Rectal smooth muscle tissue (tissue), 1 donor: ENCODE measurements around the gene BTBD8.

Source experiments
- H3K27ac ChIP-seq: one replicate; pipeline ENCODE4 v1.7.0; 2013; ENCODE audit warnings: low read depth, low read length, inconsistent platforms
- H3K27me3 ChIP-seq: one replicate; pipeline ENCODE4 v1.7.0; 2013; ENCODE audit warnings: low read length; ENCODE audit not compliant: control insufficient read depth, insufficient read depth
- H3K36me3 ChIP-seq: one replicate; pipeline ENCODE4 v1.7.0; 2013; ENCODE audit warnings: low read length; ENCODE audit not compliant: control insufficient read depth, insufficient read depth
- H3K4me1 ChIP-seq: one replicate; pipeline ENCODE4 v1.7.0; 2013; ENCODE audit warnings: low read length; ENCODE audit not compliant: control insufficient read depth, insufficient read depth
- H3K4me3 ChIP-seq: one replicate; pipeline ENCODE4 v1.7.0; 2013; ENCODE audit warnings: low read length
- H3K9ac ChIP-seq: one replicate; pipeline ENCODE4 v1.7.0; 2013; ENCODE audit warnings: low read length

The BTBD8 gene

GRCh38 chr1:92080128-92080985 lies at the start of gene BTBD8:
Gene BTBD8, plus strand, starts transcription at chr1:92080345. Its CDS starts 227 bp downstream, at chr1:92080572.
- Histone ChIP-seq H3K9ac (peak within 1 kb of the TSS; percentile 92), H3K36me3 (no peaks in the 10 kb centered on the region), H3K27me3 (no peaks in the 10 kb centered on the region)

GRCh38 chr1:92030656-92031107 lies 49.5 kb upstream of the BTBD8 start:
- Histone ChIP-seq H3K4me1 (no peaks in the 10 kb centered on the region), H3K27me3 (no peaks in the 10 kb centered on the region), H3K9ac (no peak overlapping the region), H3K36me3 (no peaks in the 10 kb centered on the region), H3K4me3 (no peak overlapping the region), H3K27ac (no peak overlapping the region)

More at GRCh38 chr1:92080128-92080985, at the start of gene BTBD8:
- peak within 1 kb of the TSS; percentile 95 for H3K4me3 ChIP-seq
- H3K4me1 ChIP-seq, result peaks cover 2% of the 10 kb centered on the region
- H3K27ac ChIP-seq, result peak within 1 kb of the TSS; percentile 27

GRCh38 chr1:92031281-92032110 lies 48.6 kb upstream of the BTBD8 start:
- Histone ChIP-seq H3K27ac (no peak overlapping the region), H3K36me3 (no peaks in the 10 kb centered on the region), H3K4me1 (no peaks in the 10 kb centered on the region), H3K27me3 (no peaks in the 10 kb centered on the region), H3K9ac (no peak overlapping the region), H3K4me3 (no peak overlapping the region)

GRCh38 chr1:92037400-92037799 lies 42.7 kb upstream of the BTBD8 start:
- Histone ChIP-seq H3K9ac (no peak overlapping the region), H3K27me3 (no peaks in the 10 kb centered on the region), H3K4me1 (no peaks in the 10 kb centered on the region), H3K4me3 (no peak overlapping the region), H3K36me3 (no peaks in the 10 kb centered on the region), H3K27ac (no peak overlapping the region)

- Histone ChIP-seq H3K27ac (no peak overlapping the region), H3K4me3 (no peak overlapping the region), H3K36me3 (no peaks in the 10 kb centered on the region), H3K4me1 (no peaks in the 10 kb centered on the region), H3K27me3 (no peaks in the 10 kb centered on the region), H3K9ac (no peak overlapping the region)
Observed at GRCh38 chr1:92038695-92039346, 41.3 kb upstream of the BTBD8 start.

GRCh38 chr1:92040971-92041370 lies 39.2 kb upstream of the BTBD8 start:
- Histone ChIP-seq H3K27ac (no peak overlapping the region), H3K9ac (no peak overlapping the region), H3K36me3 (no peaks in the 10 kb centered on the region), H3K27me3 (no peaks in the 10 kb centered on the region), H3K4me1 (no peaks in the 10 kb centered on the region), H3K4me3 (no peak overlapping the region)

- H3K4me1 ChIP-seq, result no peaks in the 10 kb centered on the region
- no peaks in the 10 kb centered on the region for H3K36me3 ChIP-seq
- H3K27ac ChIP-seq, result no peak overlapping the region
- no peak overlapping the region for H3K4me3 ChIP-seq
- no peak overlapping the region for H3K9ac ChIP-seq
- no peaks in the 10 kb centered on the region for H3K27me3 ChIP-seq
Observed at GRCh38 chr1:92043621-92044020, 36.5 kb upstream of the BTBD8 start.

- Histone ChIP-seq H3K9ac (no peak overlapping the region), H3K27ac (no peak overlapping the region), H3K36me3 (no peaks in the 10 kb centered on the region), H3K4me3 (no peak overlapping the region), H3K4me1 (no peaks in the 10 kb centered on the region), H3K27me3 (no peaks in the 10 kb centered on the region)
Observed at GRCh38 chr1:92045766-92046495, 34.2 kb upstream of the BTBD8 start.

GRCh38 chr1:92051948-92052347 lies 28.2 kb upstream of the BTBD8 start:
- no peak overlapping the region for H3K27ac ChIP-seq
- no peaks in the 10 kb centered on the region for H3K4me1 ChIP-seq

GRCh38 chr1:92065042-92065441 lies 15.1 kb upstream of the BTBD8 start:
- no peaks in the 10 kb centered on the region for H3K27me3 ChIP-seq
- no peak overlapping the region for H3K27ac ChIP-seq
- H3K4me1 ChIP-seq, result no peaks in the 10 kb centered on the region
- no peaks in the 10 kb centered on the region for H3K36me3 ChIP-seq
- no peak overlapping the region for H3K4me3 ChIP-seq
- H3K9ac ChIP-seq, result no peak overlapping the region

More at GRCh38 chr1:92051948-92052347, 28.2 kb upstream of the BTBD8 start:
- no peaks in the 10 kb centered on the region for H3K36me3 ChIP-seq
- H3K27me3 ChIP-seq, result no peaks in the 10 kb centered on the region
- no peak overlapping the region for H3K9ac ChIP-seq
- H3K4me3 ChIP-seq, result no peak overlapping the region

GRCh38 chr1:92066321-92066720 lies 13.8 kb upstream of the BTBD8 start:
- Histone ChIP-seq H3K36me3 (no peaks in the 10 kb centered on the region), H3K9ac (no peak overlapping the region), H3K27me3 (no peaks in the 10 kb centered on the region), H3K4me1 (no peaks in the 10 kb centered on the region), H3K4me3 (no peak overlapping the region), H3K27ac (no peak overlapping the region)
